Retinal pigment epithelial cell (primary cell): Measurements from ENCODE around the gene KDM5A.

ENCODE experiments used
- DNase-seq: peaks from one replicate; pipeline ENCODE4 v3.0.0-alpha.2; 2010; ENCODE audit warnings: low read depth
- H3K4me3 ChIP-seq: 2 replicates; pipeline ENCODE4 v1.5.1; 2011; ENCODE audit warnings: mild to moderate bottlenecking, low read length, control low read depth, moderate library complexity
- TF ChIP-seq, protein P1 (sequence below): conservative IDR thresholded peaks from 2 replicates; pipeline ENCODE4 v1.5.1; 2011; ENCODE audit warnings: low read depth, low read length, control low read depth, inconsistent platforms

Gene KDM5A

DNA sequence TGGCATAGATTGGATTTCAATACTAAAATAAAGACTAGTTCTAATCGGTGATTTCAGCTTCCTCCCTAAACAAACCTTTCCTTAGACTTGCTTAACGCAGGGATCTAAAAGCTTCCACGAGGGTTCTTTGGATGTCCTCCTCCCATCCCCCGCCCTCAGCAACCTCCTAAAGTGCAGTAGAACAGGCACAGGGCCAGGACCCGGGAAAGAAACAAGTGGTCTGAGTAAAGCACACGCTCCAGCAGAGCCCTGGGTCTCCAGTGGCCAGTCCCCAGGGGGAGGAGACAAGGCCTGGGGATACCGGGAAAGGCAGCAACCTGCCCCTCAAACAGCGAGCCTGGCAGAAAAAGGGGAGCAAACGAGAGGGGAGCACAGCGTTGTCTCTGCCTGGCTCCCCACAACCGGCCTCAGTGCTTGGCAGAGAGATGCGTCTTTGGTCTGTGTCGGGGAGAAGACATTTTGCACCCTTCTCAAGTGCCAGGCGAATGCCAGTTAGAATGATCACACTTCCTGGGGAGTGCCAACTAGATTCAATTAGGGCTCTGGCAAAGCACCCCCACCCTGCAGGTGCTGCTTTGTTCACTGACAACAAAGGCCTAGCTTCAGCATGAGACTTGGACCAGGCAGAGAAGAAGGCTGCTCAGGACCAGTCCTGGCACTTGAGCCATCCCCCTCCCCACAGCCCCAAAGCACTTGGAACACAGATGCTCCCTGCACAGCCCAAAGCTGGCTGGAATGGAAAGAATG, 158.0 kb downstream of the KDM5A start:
- no peak overlapping the region for H3K4me3 ChIP-seq
- DNase-seq: no peak
- TF ChIP-seq, protein P1, sequence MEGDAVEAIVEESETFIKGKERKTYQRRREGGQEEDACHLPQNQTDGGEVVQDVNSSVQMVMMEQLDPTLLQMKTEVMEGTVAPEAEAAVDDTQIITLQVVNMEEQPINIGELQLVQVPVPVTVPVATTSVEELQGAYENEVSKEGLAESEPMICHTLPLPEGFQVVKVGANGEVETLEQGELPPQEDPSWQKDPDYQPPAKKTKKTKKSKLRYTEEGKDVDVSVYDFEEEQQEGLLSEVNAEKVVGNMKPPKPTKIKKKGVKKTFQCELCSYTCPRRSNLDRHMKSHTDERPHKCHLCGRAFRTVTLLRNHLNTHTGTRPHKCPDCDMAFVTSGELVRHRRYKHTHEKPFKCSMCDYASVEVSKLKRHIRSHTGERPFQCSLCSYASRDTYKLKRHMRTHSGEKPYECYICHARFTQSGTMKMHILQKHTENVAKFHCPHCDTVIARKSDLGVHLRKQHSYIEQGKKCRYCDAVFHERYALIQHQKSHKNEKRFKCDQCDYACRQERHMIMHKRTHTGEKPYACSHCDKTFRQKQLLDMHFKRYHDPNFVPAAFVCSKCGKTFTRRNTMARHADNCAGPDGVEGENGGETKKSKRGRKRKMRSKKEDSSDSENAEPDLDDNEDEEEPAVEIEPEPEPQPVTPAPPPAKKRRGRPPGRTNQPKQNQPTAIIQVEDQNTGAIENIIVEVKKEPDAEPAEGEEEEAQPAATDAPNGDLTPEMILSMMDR: no peak
